Keratinocyte (primary cell): ENCODE measurements around the gene DIAPH2. TPM values are rescaled to one million over a fixed set of nuclear protein-coding genes. Genes with fewer than 3 reads are reported as not detected.

Experiments
- DNase-seq: peaks from one replicate; pipeline ENCODE4 v3.0.0-alpha.2; 2011; ENCODE audit warnings: low read depth, missing footprints, low spot score
- FAIRE-seq: peaks from 2 replicates; lab custom pipeline; 2011; peaks lifted over from hg19 to GRCh38; lab: Jason Lieb, UNC
- H2AFZ ChIP-seq: 2 replicates; pipeline ENCODE4 v1.6.0; 2012; ENCODE audit warnings: low read length, control low read depth, inconsistent platforms; ENCODE audit not compliant: control insufficient read depth
- H3K27ac ChIP-seq: 2 replicates; pipeline ENCODE4 v1.5.1; 2011; ENCODE audit warnings: low read length; ENCODE audit not compliant: control insufficient read depth, insufficient read depth
- H3K27me3 ChIP-seq: 3 replicates; pipeline ENCODE4 v1.6.0; 2011; ENCODE audit warnings: low read length; ENCODE audit not compliant: control insufficient read depth, insufficient read depth; ENCODE audit errors: extremely low read depth
- H3K36me3 ChIP-seq, 2 experiments: 2 replicates in 1 of 2; 3 replicates in 1 of 2; pipeline ENCODE4 v1.5.1; 2011; ENCODE audit warnings: low read length in 2 of 2, mild to moderate bottlenecking in 1 of 2; ENCODE audit not compliant: control insufficient read depth in 2 of 2, insufficient read depth in 2 of 2; ENCODE audit errors: extremely low read depth in 1 of 2
- H3K4me1 ChIP-seq: 3 replicates; pipeline ENCODE4 v1.5.1; 2011; ENCODE audit warnings: low read length; ENCODE audit not compliant: control insufficient read depth, insufficient read depth; ENCODE audit errors: extremely low read depth
- H3K4me2 ChIP-seq: 3 replicates; pipeline ENCODE4 v1.6.0; 2011; ENCODE audit warnings: low read depth, low read length; ENCODE audit not compliant: control insufficient read depth, insufficient read depth; ENCODE audit errors: extremely low read depth
- H3K4me3 ChIP-seq, 3 experiments: fragments of 200-600 bp in 1 of 3; sonication (generic) in 1 of 3; 2 replicates in 2 of 3; 3 replicates in 1 of 3; pipeline ENCODE4 v1.5.1; 2011 to 2016; ENCODE audit warnings: low read length in 3 of 3, mild to moderate bottlenecking in 3 of 3, control low read depth in 2 of 3, inconsistent platforms in 1 of 3, low read depth in 1 of 3, mixed read lengths in 1 of 3, mixed run types in 1 of 3, moderate library complexity in 1 of 3; ENCODE audit not compliant: control insufficient read depth in 2 of 3, insufficient read depth in 2 of 3; ENCODE audit errors: extremely low read depth in 1 of 3
- H3K79me2 ChIP-seq: 2 replicates; pipeline ENCODE4 v1.6.0; 2012; ENCODE audit warnings: low read length; ENCODE audit not compliant: control insufficient read depth, insufficient read depth
- H3K9ac ChIP-seq: 3 replicates; pipeline ENCODE4 v1.6.0; 2011; ENCODE audit warnings: low read length; ENCODE audit not compliant: control insufficient read depth, insufficient read depth; ENCODE audit errors: extremely low read depth
- H3K9me1 ChIP-seq: 3 replicates; pipeline ENCODE4 v1.6.0; 2011; ENCODE audit warnings: low read length; ENCODE audit not compliant: control insufficient read depth, insufficient read depth; ENCODE audit errors: extremely low read depth
- H3K9me3 ChIP-seq: 2 replicates; pipeline ENCODE4 v1.5.1; 2012; ENCODE audit warnings: low read depth, low read length; ENCODE audit not compliant: control insufficient read depth
- H4K20me1 ChIP-seq: 3 replicates; pipeline ENCODE4 v1.6.0; 2011; ENCODE audit warnings: low read length; ENCODE audit not compliant: control insufficient read depth, insufficient read depth; ENCODE audit errors: extremely low read depth
- EZH2 ChIP-seq: IDR thresholded peaks from one replicate; pipeline ENCODE4 v1.6.1; 2012; ENCODE audit warnings: inconsistent platforms, mild to moderate bottlenecking, low read length, moderate library complexity
- dilution Hi-C: fragments of 300-500 bp; cut with MboI; formaldehyde crosslinking; loops from one replicate; pipeline ENCODE4 v1.7.0; 2020; ENCODE audit warnings: low sequenced_read_pairs; ENCODE audit not compliant: extremely low pct_ligation_motif_present
- polyA plus RNA-seq, 5 experiments: library from polyadenylated mRNA; depleted of rRNA in 3 of 5; stranded (reverse) in 3 of 5; stranded (forward) in 1 of 5; unstranded in 1 of 5; fragments of >200 nt; gene quantifications; 1 replicate in 1 of 5; 2 replicates in 3 of 5; 3 replicates in 1 of 5; pipeline versions ENCODE4 v1.2.1 to v1.2.3, GENCODE V29; 2011 to 2012; ENCODE audit warnings: missing spikeins in 2 of 5, low read depth in 1 of 5, low replicate concordance in 1 of 5
- TF ChIP-seq, protein P1 (sequence below), 3 experiments: IDR thresholded peaks in 1 of 3; conservative IDR thresholded peaks in 1 of 3; optimal IDR thresholded peaks in 1 of 3; 2 replicates in 2 of 3; 3 replicates in 1 of 3; pipeline versions ENCODE3 to v1.5.1; 2011; ENCODE audit warnings: low read length in 3 of 3, mild to moderate bottlenecking in 3 of 3, moderate library complexity in 2 of 3, control low read depth in 1 of 3, inconsistent platforms in 1 of 3; ENCODE audit not compliant: insufficient read depth in 2 of 3; ENCODE audit errors: extremely low read depth in 1 of 3

The DIAPH2 gene
- polyA plus RNA-seq, 1 donor (not counting 4 experiments of a cell fraction or from before 2014, with no cell fraction given) = 7.4 TPM

DNA sequence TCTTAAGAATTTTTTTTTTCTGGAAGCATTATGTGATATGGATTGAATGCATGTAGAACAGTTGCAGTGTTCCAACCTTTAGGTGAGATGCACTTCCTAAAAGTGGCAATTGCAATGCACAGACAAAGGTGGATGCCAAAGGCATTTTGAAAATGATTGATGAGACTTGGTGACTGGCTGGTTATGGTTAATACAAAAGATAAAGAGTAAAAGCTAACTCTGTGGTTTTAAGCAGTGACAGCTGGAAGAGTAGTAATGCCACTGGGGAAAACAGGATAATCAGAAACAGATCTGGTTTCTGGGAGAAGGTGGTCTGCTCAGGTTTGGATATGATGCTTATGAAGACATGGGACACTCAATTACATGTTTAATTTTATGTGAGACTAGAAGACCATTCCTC is 544.7 kb downstream of the DIAPH2 start:
- H3K36me3 ChIP-seq = no peaks in the 10 kb centered on the region
- no peaks in the 10 kb centered on the region for H3K9me3 ChIP-seq
- no peak overlapping the region for H3K4me3 ChIP-seq
- TF ChIP-seq EZH2 = no peak
- TF ChIP-seq, protein P1, sequence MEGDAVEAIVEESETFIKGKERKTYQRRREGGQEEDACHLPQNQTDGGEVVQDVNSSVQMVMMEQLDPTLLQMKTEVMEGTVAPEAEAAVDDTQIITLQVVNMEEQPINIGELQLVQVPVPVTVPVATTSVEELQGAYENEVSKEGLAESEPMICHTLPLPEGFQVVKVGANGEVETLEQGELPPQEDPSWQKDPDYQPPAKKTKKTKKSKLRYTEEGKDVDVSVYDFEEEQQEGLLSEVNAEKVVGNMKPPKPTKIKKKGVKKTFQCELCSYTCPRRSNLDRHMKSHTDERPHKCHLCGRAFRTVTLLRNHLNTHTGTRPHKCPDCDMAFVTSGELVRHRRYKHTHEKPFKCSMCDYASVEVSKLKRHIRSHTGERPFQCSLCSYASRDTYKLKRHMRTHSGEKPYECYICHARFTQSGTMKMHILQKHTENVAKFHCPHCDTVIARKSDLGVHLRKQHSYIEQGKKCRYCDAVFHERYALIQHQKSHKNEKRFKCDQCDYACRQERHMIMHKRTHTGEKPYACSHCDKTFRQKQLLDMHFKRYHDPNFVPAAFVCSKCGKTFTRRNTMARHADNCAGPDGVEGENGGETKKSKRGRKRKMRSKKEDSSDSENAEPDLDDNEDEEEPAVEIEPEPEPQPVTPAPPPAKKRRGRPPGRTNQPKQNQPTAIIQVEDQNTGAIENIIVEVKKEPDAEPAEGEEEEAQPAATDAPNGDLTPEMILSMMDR (optimal IDR thresholded peaks at IDR 0.05 in 1 of 3, IDR thresholded peaks at IDR 0.05 in 1 of 3, conservative IDR thresholded peaks at IDR 0.05 in 1 of 3; ENCODE audit: extremely low read depth in 1 of 3, insufficient read depth in 2 of 3, low read length in 3 of 3) = no peak
- H3K4me2 ChIP-seq = no peak overlapping the region
- no peaks in the 10 kb centered on the region for H3K27me3 ChIP-seq
- DNase-seq = no peak
- no peak for FAIRE-seq
- H3K9me1 ChIP-seq = no peaks in the 10 kb centered on the region
- H3K79me2 ChIP-seq = no peaks in the 10 kb centered on the region
- no peak overlapping the region for H3K27ac ChIP-seq
- H4K20me1 ChIP-seq = no peaks in the 10 kb centered on the region
- dilution Hi-C loops = no loop called here
- H3K9ac ChIP-seq = no peak overlapping the region
- H3K4me1 ChIP-seq = no peaks in the 10 kb centered on the region
- H2AFZ ChIP-seq = no peak overlapping the region

DNA sequence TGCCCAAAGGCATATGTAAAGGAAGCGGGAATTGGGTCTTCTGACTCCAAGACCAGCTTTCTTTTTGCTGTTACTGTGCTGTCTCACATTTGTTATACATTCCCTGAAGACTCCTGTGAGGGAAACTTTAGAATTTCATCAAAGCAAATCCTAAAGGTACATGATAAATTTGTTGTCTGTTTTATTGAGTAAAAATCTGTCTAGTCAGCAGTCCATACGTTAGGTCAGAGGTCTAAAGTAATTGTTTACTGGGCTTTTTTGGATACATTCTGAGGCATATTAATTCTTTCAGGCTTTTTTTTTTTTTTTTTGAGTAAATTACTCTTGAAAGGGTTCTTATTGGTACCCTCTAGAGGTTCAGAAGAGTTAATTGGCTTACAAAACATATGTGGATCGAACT is 546.3 kb downstream of the DIAPH2 start:
- no peak for DNase-seq
- no peaks in the 10 kb centered on the region for H3K9me1 ChIP-seq
- no peak overlapping the region for H2AFZ ChIP-seq
- no peak overlapping the region for H3K4me2 ChIP-seq
- FAIRE-seq = no peak
- no peaks in the 10 kb centered on the region for H3K79me2 ChIP-seq
- H3K9me3 ChIP-seq = no peaks in the 10 kb centered on the region
- no peaks in the 10 kb centered on the region for H3K4me1 ChIP-seq
- no peaks in the 10 kb centered on the region for H3K36me3 ChIP-seq
- H3K27me3 ChIP-seq = no peaks in the 10 kb centered on the region
- H3K9ac ChIP-seq = no peak overlapping the region
- no peak overlapping the region for H3K27ac ChIP-seq
- H4K20me1 ChIP-seq = no peaks in the 10 kb centered on the region
- TF ChIP-seq EZH2 = no peak
- TF ChIP-seq, protein P1 (optimal IDR thresholded peaks at IDR 0.05 in 1 of 3, IDR thresholded peaks at IDR 0.05 in 1 of 3, conservative IDR thresholded peaks at IDR 0.05 in 1 of 3; ENCODE audit: extremely low read depth in 1 of 3, insufficient read depth in 2 of 3, low read length in 3 of 3) = no peak
- no peak overlapping the region for H3K4me3 ChIP-seq
- dilution Hi-C loops = no loop called here
